Liver (tissue), 3 donors: ENCODE results near the gene LASP1.
"Not testable (repeated sequence)": the region's sequence is repeated elsewhere in the genome, so short reads cannot be mapped to it uniquely, and the experiment has no call there.

Experiments
- ATF3 ChIP-seq: IDR thresholded peaks from 2 replicates; pipeline ENCODE4 v1.6.1; 2016; ENCODE audit warnings: antibody characterized with exemption
- CTCF ChIP-seq: fragments of 150-350 bp; IDR thresholded peaks from 2 replicates; pipeline ENCODE4 v1.5.1; 2017; ENCODE audit warnings: improper control_type of control experiment, low read depth, low read length; ENCODE audit not compliant: missing input control
- EGR1 ChIP-seq, 2 donors: IDR thresholded peaks; 2 replicates each; pipeline ENCODE4 v1.6.1; 2016 to 2018; ENCODE audit warnings: antibody characterized with exemption in 2 of 2, low read depth in 2 of 2
- FOXA2 ChIP-seq: IDR thresholded peaks from 2 replicates; pipeline ENCODE4 v1.6.1; 2016; ENCODE audit warnings: antibody characterized with exemption
- JUND ChIP-seq, 2 donors: IDR thresholded peaks; 2 replicates each; pipeline ENCODE4 v1.6.1; 2016; ENCODE audit warnings: antibody characterized with exemption in 2 of 2
- MAX ChIP-seq: IDR thresholded peaks from 2 replicates; pipeline ENCODE4 v1.6.1; 2016; ENCODE audit warnings: antibody characterized with exemption
- RAD21 ChIP-seq, 2 donors: IDR thresholded peaks; 2 replicates each; pipeline ENCODE4 v1.6.1; 2016; ENCODE audit warnings: antibody characterized with exemption in 2 of 2, mild to moderate bottlenecking in 2 of 2
- REST ChIP-seq: IDR thresholded peaks from 2 replicates; pipeline ENCODE4 v1.6.1; 2016; ENCODE audit warnings: antibody characterized with exemption, mild to moderate bottlenecking
- SP1 ChIP-seq: IDR thresholded peaks from 2 replicates; pipeline ENCODE4 v1.6.1; 2018; ENCODE audit warnings: antibody characterized with exemption, mild to moderate bottlenecking
- TAF1 ChIP-seq: conservative IDR thresholded peaks from 2 replicates; pipeline ENCODE4 v1.6.1; 2016; ENCODE audit warnings: antibody characterized with exemption, mild to moderate bottlenecking
- YY1 ChIP-seq: IDR thresholded peaks from 2 replicates; pipeline ENCODE4 v1.6.1; 2016; ENCODE audit warnings: antibody characterized with exemption, mild to moderate bottlenecking
- ZBTB33 ChIP-seq: IDR thresholded peaks from 2 replicates; pipeline ENCODE4 v1.6.1; 2016; ENCODE audit warnings: antibody characterized with exemption
- donor health status: healthy.
- donor health status: healthy.

GRCh38 chr17:38953800-38954199, 83.9 kb downstream of the LASP1 start:
- TF ChIP-seq JUND (IDR thresholded peaks at IDR 0.05); CTCF; YY1; REST; SP1; EGR1 (IDR thresholded peaks at IDR 0.05; ENCODE audit: low read depth in 2 of 2); TAF1; ZBTB33; RAD21 (IDR thresholded peaks at IDR 0.05); MAX; ATF3; FOXA2: not testable (repeated sequence)
